NCI-H1105 (cell line): ENCODE results near the gene BAIAP2.
A peak's percentile ranks its signal among the peaks of the same experiment; 100 is the strongest.
"Not testable (repeated sequence)": the region's sequence is repeated elsewhere in the genome, so short reads cannot be mapped to it uniquely, and the experiment has no call there.

Experiments
- DNase-seq: peaks from one replicate; lab custom pipeline; 2025; lab: John Stamatoyannopoulos, UW

BAIAP2 gene

GRCh38 chr17:81140018-81140417 is 105.1 kb downstream of the BAIAP2 start:
- no peak for DNase-seq

- no peak for DNase-seq
Measured at GRCh38 chr17:81140695-81141094, 105.7 kb downstream of the BAIAP2 start.

GRCh38 chr17:81142301-81143199 is 107.6 kb downstream of the BAIAP2 start:
- DNase-seq: peak; percentile 83

GRCh38 chr17:81143200-81143527 is 108.2 kb downstream of the BAIAP2 start:
- no peak for DNase-seq

- no peak for DNase-seq
Measured at GRCh38 chr17:81143717-81144422, 108.9 kb downstream of the BAIAP2 start.

GRCh38 chr17:81144423-81144781 is 109.5 kb downstream of the BAIAP2 start:
- no peak for DNase-seq

- not testable (repeated sequence) for DNase-seq
Measured at GRCh38 chr17:81146208-81146607, 111.3 kb downstream of the BAIAP2 start.

- DNase-seq: no peak
Measured at GRCh38 chr17:81147701-81148100, 112.8 kb downstream of the BAIAP2 start.

GRCh38 chr17:81148571-81148970 is 113.6 kb downstream of the BAIAP2 start:
- no peak for DNase-seq

- no peak for DNase-seq
Measured at GRCh38 chr17:81148986-81149533, 114.1 kb downstream of the BAIAP2 start.

- no peak for DNase-seq
Measured at GRCh38 chr17:81150377-81151077, 115.6 kb downstream of the BAIAP2 start.

GRCh38 chr17:81151278-81151677 is 116.3 kb downstream of the BAIAP2 start:
- DNase-seq: no peak

GRCh38 chr17:81152288-81152828 is 117.4 kb downstream of the BAIAP2 start:
- no peak for DNase-seq

GRCh38 chr17:81153340-81153803 is 118.4 kb downstream of the BAIAP2 start:
- no peak for DNase-seq

- DNase-seq: not testable (repeated sequence)
Measured at GRCh38 chr17:81154016-81154415, 119.1 kb downstream of the BAIAP2 start.

- no peak for DNase-seq
Measured at GRCh38 chr17:81154961-81155360, 120.0 kb downstream of the BAIAP2 start.

GRCh38 chr17:81156866-81157805 is 122.2 kb downstream of the BAIAP2 start:
- DNase-seq: no peak

- no peak for DNase-seq
Measured at GRCh38 chr17:81157848-81158687, 123.1 kb downstream of the BAIAP2 start.

- no peak for DNase-seq
Measured at GRCh38 chr17:81158688-81159590, 124.0 kb downstream of the BAIAP2 start.
